ENCODE data around the gene LYPLAL1.

DNA sequence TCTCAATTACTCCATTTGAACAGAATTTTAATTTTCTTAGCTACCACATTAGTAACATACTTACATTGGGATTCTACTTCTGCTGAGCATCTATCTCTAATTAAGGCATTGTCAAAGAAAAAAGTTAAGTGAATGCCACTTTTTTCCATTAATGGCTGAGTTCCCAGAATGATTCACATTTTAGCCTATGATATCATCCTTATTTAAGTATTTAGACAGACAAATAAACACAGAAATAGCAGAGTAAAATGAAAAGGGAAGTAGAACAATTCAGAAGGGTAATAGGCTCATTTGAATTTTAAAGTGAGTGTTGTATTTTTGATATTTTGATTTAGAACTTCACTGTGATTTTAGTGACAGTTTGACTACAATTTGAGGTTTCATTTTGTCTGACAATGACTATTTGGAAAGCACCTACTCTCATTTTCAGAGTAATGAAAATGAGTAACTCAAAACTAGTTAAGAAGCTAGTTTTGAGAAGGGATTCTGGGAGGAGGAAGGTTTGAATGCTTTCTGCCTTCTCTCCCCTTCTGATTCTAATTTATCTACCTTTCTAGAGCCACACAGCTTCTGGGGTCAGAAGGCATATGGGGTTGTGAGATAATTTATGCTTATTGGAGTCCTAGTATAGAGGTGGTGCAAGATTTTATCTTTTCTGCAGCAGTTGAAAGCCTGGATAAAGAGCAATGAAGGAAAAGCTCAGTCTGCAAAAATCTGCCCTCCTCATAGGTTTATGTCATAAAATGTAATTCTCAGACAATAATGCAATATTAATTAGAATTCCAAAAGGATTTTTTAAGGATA lies 15.5 kb downstream of the LYPLAL1 start:
- no peak for TF ChIP-seq EZH2phosphoT487 (conservative IDR thresholded peaks at IDR 0.05; ENCODE audit: low read length)
- TF ChIP-seq CTCF (IDR thresholded peaks at IDR 0.05; ENCODE audit: insufficient read depth, low read length, poor library complexity, severe bottlenecking) = no peak

Data from SU-DHL-6 (cell line).